Mucosa of stomach (tissue), 1 donor: ENCODE results near the gene FMOD.

Experiments used
- H3K27me3 ChIP-seq: one replicate; pipeline ENCODE4 v1.7.0; 2013; ENCODE audit warnings: mild to moderate bottlenecking, low read length; ENCODE audit not compliant: control insufficient read depth, insufficient read depth
- H3K36me3 ChIP-seq: one replicate; pipeline ENCODE4 v1.7.0; 2013; ENCODE audit warnings: low read length; ENCODE audit not compliant: control insufficient read depth, insufficient read depth
- H3K4me1 ChIP-seq: one replicate; pipeline ENCODE4 v1.7.0; 2013; ENCODE audit warnings: mild to moderate bottlenecking, low read length; ENCODE audit not compliant: control insufficient read depth, insufficient read depth
- H3K4me3 ChIP-seq: one replicate; pipeline ENCODE4 v1.7.0; 2013; ENCODE audit warnings: low read length
- H3K9ac ChIP-seq: one replicate; pipeline ENCODE4 v1.7.0; 2013; ENCODE audit warnings: mild to moderate bottlenecking, low read length, moderate library complexity
- H3K9me3 ChIP-seq: one replicate; pipeline ENCODE4 v1.7.0; 2013; ENCODE audit warnings: mild to moderate bottlenecking, low read length, moderate library complexity; ENCODE audit not compliant: control insufficient read depth
- donor health status: Pancreatic carcinoma.

Gene FMOD

GRCh38 chr1:203338335-203339036, 12.4 kb downstream of the FMOD start:
- Histone ChIP-seq H3K9ac (peak overlapping the region; percentile 49), H3K4me3 (no peak overlapping the region), H3K27me3 (peaks cover 4% of the 10 kb centered on the region), H3K4me1 (peaks cover 23% of the 10 kb centered on the region), H3K36me3 (no peaks in the 10 kb centered on the region), H3K9me3 (no peaks in the 10 kb centered on the region)

GRCh38 chr1:203336097-203336496, 14.8 kb downstream of the FMOD start:
- H3K9ac ChIP-seq: no peak overlapping the region
- H3K4me3 ChIP-seq: no peak overlapping the region
- peaks cover 23% of the 10 kb centered on the region for H3K4me1 ChIP-seq
- H3K9me3 ChIP-seq: no peaks in the 10 kb centered on the region
- H3K27me3 ChIP-seq: no peaks in the 10 kb centered on the region
- H3K36me3 ChIP-seq: no peaks in the 10 kb centered on the region

GRCh38 chr1:203335503-203335902, 15.4 kb downstream of the FMOD start:
- H3K9me3 ChIP-seq: no peaks in the 10 kb centered on the region
- no peaks in the 10 kb centered on the region for H3K27me3 ChIP-seq
- H3K4me1 ChIP-seq: peaks cover 23% of the 10 kb centered on the region
- no peaks in the 10 kb centered on the region for H3K36me3 ChIP-seq
- no peak overlapping the region for H3K9ac ChIP-seq
- no peak overlapping the region for H3K4me3 ChIP-seq

- Histone ChIP-seq H3K9ac (no peak overlapping the region), H3K9me3 (no peaks in the 10 kb centered on the region), H3K4me1 (peaks cover 35% of the 10 kb centered on the region), H3K4me3 (no peak overlapping the region), H3K36me3 (no peaks in the 10 kb centered on the region), H3K27me3 (no peaks in the 10 kb centered on the region)
These were observed 19.7 kb downstream of the FMOD start for GRCh38 chr1:203331224-203331623.

- H3K27me3 ChIP-seq: no peaks in the 10 kb centered on the region
- H3K36me3 ChIP-seq: no peaks in the 10 kb centered on the region
- H3K9me3 ChIP-seq: no peaks in the 10 kb centered on the region
- peaks cover 49% of the 10 kb centered on the region for H3K4me1 ChIP-seq
- H3K9ac ChIP-seq: no peak overlapping the region
- no peak overlapping the region for H3K4me3 ChIP-seq
These were observed 22.2 kb downstream of the FMOD start for GRCh38 chr1:203328714-203329122.

- H3K9ac ChIP-seq: peak overlapping the region; percentile 91
- peak overlapping the region; percentile 38 for H3K4me3 ChIP-seq
- H3K4me1 ChIP-seq: peaks cover 58% of the 10 kb centered on the region
These were observed 23.1 kb downstream of the FMOD start for GRCh38 chr1:203327684-203328457.

GRCh38 chr1:203326830-203327683, 23.9 kb downstream of the FMOD start:
- Histone ChIP-seq H3K9me3 (no peaks in the 10 kb centered on the region), H3K9ac (peak overlapping the region; percentile 91), H3K4me3 (peak overlapping the region; percentile 54)

More at GRCh38 chr1:203327684-203328457, 23.1 kb downstream of the FMOD start:
- no peaks in the 10 kb centered on the region for H3K9me3 ChIP-seq
- no peaks in the 10 kb centered on the region for H3K36me3 ChIP-seq
- no peaks in the 10 kb centered on the region for H3K27me3 ChIP-seq

GRCh38 chr1:203325418-203326091, 25.4 kb downstream of the FMOD start:
- peak overlapping the region; percentile 91 for H3K9ac ChIP-seq
- H3K4me3 ChIP-seq: no peak overlapping the region
- H3K9me3 ChIP-seq: no peaks in the 10 kb centered on the region
- peaks cover 81% of the 10 kb centered on the region for H3K4me1 ChIP-seq
- no peaks in the 10 kb centered on the region for H3K27me3 ChIP-seq
- H3K36me3 ChIP-seq: no peaks in the 10 kb centered on the region

More at GRCh38 chr1:203326830-203327683, 23.9 kb downstream of the FMOD start:
- H3K27me3 ChIP-seq: no peaks in the 10 kb centered on the region
- H3K4me1 ChIP-seq: peaks cover 66% of the 10 kb centered on the region
- no peaks in the 10 kb centered on the region for H3K36me3 ChIP-seq

- H3K36me3 ChIP-seq: no peaks in the 10 kb centered on the region
- peak overlapping the region; percentile 91 for H3K9ac ChIP-seq
- no peaks in the 10 kb centered on the region for H3K9me3 ChIP-seq
- H3K4me1 ChIP-seq: peaks cover 85% of the 10 kb centered on the region
- no peaks in the 10 kb centered on the region for H3K27me3 ChIP-seq
- no peak overlapping the region for H3K4me3 ChIP-seq
These were observed 25.9 kb downstream of the FMOD start for GRCh38 chr1:203325026-203325417.

- Histone ChIP-seq H3K9me3 (no peaks in the 10 kb centered on the region), H3K4me3 (no peak overlapping the region), H3K27me3 (no peaks in the 10 kb centered on the region), H3K9ac (peak overlapping the region; percentile 91), H3K4me1 (peaks cover 90% of the 10 kb centered on the region), H3K36me3 (no peaks in the 10 kb centered on the region)
These were observed 26.6 kb downstream of the FMOD start for GRCh38 chr1:203324105-203325025.

GRCh38 chr1:203323587-203323986, 27.3 kb downstream of the FMOD start:
- no peak overlapping the region for H3K9ac ChIP-seq
- no peaks in the 10 kb centered on the region for H3K36me3 ChIP-seq
- H3K9me3 ChIP-seq: no peaks in the 10 kb centered on the region
- H3K27me3 ChIP-seq: no peaks in the 10 kb centered on the region
- H3K4me1 ChIP-seq: peaks cover 90% of the 10 kb centered on the region
- H3K4me3 ChIP-seq: no peak overlapping the region
